NCI-H2107 treated with DMSO at 0.1 percent for 48 hours (cell line): Measurements from ENCODE around the gene ESYT2.

Experiments
- DNase-seq: peaks from one replicate; lab custom pipeline; 2025; ENCODE audit not compliant: unreplicated experiment; lab: John Stamatoyannopoulos, UW

The ESYT2 gene

DNA sequence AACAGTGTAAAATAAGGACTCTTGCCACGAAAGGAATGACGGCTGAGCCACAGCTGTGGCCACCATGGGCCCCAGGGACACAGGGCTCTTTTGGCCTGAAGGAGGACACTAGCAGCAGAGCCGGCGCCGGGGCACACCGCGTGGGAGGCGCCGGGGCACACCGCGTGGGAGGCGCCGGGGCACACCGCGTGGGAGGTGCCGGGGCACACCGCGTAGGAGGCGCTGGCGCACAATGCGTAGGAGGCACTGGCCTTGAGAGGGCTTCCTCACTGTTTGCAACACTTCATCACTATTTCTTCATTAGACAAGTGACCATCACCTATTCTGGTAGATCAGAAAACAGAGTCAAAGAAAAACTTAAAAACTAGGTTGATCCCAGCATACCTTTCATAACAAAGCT, 23.4 kb downstream of the ESYT2 start:
- no peak for DNase-seq

DNA sequence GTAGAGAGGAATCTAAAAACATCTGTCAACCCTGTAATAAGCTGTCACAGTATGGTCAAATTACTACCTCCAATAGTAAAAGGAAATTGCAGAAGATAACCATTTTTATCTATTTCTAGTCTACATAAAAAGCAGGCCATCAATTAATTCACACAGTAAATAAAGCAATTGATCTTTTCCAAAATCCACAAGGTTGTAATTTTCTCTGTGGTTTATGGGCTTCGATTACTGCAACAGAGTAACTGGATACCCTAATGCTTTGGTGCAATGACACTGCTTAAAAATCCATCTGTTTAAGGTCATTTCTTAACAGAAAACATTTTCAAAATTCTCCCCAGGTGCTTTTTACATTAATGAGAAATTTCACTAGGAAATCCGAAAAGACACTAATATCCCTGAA, 23.9 kb downstream of the ESYT2 start:
- no peak for DNase-seq

DNA sequence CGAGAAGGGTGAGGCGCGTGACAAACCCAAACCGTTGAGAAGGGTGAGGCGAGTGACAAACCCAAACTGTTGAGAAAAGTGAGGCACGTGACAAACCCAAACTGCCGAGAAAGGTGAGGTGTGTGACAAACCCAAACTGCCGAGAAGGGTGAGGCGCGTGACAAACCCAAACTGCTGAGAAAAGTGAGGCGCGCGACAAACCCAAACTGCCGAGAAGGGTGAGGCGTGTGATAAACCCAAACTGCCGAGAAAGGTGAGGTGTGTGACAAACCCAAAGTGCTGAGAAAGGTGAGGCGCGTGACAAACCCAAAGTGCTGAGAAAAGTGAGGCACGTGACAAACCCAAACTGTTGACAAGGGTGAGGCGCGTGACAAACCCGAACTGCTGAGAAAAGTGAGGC, 25.0 kb downstream of the ESYT2 start:
- DNase-seq, result no peak

DNA sequence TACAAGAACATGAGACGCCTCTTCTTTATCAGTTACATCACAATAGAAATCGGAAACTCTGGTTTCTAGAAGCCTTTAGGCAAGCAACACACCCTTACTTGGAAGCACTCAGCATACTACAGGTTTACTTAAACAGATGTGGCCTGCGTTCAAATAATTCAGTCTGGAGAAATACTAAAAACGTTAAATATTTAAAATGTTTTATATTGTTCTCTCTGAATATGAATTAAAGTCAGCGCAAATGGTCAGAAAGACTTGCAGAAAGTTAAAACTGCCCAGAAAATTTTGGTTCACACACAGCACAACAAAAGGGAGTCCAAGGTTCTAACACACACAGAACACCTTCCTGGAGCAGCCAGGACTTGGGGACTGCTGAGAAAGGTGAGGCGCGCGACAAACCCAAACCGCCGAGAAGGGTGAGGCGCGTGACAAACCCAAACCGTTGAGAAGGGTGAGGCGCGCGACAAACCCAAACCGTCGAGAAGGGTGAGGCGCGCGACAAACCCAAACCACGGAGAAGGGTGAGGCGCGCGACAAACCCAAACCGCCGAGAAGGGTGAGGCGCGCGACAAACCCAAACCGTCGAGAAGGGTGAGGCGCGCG, 25.8 kb downstream of the ESYT2 start:
- no peak for DNase-seq

DNA sequence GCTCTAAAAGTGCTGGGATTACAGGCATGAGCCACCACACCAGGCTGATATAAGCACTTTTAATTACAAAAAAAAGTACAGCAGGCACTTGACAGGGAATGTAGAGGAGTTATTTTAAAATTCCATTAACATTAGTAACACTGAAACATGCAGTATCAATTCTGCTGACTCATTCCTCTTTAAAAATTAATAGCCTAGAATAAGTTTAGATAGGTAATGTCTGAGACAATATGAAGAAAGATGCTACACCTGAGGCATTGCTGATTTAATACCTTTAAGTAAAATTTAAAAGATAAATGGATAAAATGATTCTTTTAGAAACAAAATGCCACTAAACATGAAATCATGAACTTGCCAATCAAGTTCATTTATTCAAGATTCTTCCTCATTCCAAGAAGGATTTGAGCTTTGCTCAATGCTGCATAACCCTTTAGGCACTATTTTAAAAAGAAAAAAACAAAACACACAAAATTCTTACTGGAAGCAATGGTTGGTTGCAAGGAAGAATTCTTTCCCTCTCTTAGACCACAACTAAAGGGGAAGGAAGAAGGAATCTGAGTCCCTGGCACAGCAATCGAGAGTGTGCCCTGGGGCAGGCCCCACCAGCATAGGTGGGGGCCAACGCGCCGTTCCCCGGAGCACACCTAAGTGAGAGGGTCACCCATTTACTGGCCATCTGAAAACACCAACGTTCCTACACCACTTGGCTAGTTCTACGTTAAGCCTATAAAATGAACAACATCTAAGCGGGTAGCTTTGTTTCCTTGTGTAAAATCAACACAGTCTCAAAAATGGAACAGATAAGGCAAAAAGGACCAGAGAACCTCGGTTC, 26.6 kb downstream of the ESYT2 start:
- no peak for DNase-seq

DNA sequence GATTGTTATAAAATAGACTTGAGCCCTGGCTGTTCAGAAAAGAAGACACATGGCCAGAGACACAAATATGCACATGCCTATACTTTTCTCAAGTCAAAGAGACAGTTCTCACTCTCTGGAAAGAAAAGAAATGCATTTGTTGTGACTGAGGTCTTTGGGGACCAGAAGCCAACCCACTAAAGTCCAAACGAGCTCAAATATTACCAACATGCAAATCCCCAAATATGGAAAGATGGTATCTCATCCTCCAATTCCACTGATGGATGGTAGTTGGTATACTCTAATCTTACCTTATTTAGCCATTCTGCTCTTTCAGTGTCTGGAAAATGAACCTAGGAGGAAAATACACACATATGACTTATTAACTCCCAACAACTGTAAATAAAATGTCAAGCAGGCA, 30.6 kb downstream of the ESYT2 start:
- DNase-seq, result no peak

DNA sequence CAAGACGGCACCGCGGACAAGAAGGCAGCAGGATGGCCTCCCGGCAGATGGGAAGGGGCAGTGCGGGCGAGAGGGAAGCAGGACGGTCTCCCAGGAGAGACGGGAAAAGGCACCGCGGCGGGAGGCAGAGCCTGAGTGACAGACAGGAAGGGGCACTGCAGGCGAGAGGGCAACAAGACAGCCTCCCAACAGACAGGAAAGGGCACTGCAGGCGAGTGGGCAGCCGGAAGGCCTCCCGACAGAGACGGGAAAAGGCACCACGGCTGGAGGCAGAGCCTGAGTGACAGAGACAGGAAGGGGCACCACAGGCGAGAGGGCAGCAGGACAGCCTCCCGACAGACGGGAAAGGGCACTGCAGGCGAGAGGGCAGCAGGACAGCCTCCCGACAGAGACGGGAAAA, 32.6 kb downstream of the ESYT2 start:
- no peak for DNase-seq

DNA sequence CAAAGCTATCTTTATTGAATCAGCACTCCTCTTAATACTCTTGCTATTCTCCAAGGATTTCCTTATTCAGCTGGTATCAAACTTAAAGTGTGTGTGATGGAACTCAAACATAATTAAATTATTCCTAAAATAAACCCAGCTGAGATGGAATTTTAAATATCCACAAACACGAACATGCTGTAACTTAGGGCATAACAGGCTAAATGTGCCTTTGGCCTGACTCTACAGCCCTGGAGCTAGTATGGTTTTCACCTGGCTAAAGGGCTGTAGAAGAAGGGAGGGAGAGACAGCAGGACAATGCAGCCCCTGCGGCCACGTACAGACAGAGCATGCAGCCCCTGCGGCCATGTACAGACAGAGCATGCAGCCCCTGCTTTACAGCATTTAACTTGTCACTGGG, 34.0 kb downstream of the ESYT2 start:
- DNase-seq, result no peak

DNA sequence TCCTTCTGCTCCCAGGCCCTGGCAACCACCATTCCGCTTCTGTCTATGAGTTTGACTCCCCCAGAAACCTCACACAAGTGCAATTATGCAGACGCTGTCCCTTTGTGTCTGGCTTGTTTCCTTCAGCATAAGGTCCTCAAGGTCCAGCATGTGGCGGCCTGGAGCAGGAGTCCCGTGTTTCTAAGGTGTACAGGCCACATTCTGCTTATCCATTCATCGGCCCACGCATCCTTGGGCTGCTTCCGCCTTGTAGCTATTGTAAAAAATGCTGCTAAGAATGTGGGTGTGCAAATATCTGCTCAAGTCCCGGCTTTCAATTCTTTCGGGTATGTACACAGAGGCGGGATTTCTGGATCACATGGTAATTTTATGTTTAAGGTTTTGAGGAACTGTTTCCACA, 38.2 kb downstream of the ESYT2 start:
- no peak for DNase-seq

DNA sequence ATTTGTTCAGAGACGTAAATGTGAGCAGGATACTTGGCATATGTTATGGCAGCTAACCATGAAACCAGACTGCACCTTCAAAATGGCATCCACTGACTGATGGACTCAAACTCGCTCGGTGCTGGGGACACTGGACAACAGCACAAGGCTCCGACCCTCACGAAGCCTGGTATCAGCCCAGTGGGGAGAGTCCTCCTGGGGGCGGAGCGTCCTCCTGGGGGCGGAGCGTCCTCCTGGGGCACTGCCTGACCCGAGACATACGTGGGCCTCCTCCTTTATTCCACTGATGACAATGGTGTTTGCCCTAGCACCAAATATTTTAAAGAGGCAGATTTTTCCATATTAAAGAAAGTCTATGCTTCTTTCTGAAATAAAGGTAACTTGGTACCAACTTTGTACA, 39.5 kb downstream of the ESYT2 start:
- DNase-seq, result no peak

DNA sequence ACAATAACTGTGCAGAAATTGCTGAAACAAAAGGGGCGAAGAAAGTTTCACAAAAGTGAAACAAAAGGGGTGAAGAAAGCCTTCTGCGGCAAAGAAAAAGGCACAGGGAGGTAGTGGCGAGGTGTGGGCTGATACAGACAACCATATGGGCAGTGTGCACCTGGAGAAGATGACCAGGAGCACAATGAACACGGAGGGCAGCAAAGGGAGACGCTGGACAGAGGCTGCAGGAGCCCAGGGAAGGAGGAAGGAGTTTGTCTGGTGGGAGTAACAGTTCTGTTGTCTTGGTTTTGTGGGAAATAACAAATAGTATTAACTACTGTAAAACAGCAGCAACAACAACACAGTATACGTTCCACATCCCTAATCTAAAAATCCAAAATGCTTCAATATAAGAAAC, 42.4 kb downstream of the ESYT2 start:
- no peak for DNase-seq

DNA sequence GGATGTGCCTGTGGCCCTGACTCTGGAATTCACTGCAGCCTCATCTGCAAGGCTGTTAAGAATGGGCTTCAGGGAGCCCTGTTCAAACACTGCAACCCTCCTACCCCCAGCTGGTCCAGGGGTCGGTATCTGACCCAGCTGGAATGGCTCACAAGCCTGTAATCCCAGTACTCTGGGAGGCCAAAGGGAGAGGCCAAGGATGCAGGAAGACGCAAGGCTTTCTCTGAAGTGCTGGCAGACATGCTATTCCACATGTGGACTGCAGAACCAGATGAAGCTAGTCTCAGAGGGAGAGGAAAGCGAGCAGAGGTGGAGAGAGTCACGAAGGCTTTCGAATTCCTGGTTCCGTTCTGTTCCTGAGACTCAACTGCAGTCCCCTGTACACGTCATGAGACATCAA, 45.0 kb downstream of the ESYT2 start:
- DNase-seq, result no peak

DNA sequence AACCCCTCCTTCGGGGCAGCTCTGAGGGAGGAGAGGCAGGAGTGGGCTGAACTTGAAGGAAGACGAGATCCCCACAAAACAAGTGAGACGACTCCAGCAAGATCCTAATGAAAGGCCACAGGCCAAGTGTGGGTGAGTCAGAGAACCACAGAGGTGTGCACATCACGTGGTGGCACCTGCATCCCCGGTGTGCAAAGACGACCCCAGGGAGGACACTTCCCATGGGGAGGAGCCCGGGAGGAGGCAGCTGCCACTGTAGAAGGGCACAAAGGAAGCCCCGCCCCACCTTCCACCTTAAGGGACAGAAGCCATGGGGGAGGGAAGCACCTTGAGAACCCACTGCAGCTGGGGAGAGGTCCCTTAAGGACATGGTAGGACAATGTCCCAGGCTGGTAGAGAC, 45.7 kb downstream of the ESYT2 start:
- no peak for DNase-seq

DNA sequence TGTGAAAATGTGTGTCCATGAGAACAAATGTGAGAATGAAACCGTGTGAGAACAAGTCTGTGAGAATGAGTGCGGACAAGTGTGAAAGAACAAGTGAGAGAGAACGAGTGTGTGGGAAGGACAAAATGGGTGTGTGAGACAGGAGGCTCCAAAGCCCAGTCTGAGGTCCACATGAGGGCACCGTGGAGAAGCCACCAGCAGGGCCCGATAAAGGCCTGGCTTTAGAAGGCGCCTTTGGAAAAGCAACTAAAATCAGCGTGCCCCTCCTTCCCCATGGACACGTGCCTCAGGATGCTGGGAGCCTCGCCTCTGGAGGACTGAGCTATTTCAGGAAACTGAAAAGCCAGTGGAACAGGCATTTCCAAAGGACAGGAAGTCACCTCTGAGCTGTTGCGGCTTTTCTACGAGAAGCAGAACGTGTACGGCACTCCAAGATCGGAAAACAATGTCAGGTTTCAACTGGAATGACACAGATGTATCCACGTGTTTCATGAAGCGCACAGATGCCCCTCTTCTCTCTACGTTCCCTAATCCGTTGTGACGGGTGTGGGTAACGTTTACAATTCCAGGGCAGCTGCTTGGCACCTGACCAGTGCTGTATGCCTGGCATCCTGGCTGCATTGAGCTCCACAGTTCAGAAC, 46.4 kb downstream of the ESYT2 start:
- DNase-seq, result no peak

DNA sequence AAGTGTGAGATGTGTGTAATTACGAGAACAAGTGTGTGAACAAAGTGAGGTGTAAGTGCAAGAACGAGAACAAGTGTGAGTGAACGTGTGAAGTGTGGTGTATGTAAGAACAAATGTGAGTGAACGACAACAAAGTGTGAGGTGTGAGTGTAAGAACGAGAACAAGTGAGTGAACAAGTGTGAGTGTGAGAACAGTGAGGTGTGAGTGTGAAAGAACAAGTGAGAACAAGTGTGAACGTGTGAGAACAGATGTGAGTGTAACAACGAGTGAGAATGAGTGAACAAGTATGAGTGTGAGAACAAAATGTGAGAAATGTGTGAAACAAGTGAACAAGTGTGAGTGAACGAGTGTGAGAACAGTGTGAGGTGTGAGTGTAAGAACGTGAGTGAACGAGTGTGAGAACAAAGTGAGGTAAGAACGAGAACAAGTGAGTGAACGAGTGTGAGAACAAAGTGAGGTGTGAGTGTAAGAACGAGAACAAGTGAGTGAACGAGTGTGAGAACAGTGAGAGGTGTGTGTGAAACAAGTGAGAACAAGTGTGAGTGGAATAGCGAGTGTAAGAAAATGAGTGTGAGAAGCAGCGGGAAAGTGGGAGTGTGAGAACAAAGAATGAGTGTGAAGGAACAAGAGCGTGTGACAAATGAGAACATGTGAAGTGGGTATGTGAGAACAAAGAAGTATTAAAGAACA, 47.2 kb downstream of the ESYT2 start:
- no peak for DNase-seq

DNA sequence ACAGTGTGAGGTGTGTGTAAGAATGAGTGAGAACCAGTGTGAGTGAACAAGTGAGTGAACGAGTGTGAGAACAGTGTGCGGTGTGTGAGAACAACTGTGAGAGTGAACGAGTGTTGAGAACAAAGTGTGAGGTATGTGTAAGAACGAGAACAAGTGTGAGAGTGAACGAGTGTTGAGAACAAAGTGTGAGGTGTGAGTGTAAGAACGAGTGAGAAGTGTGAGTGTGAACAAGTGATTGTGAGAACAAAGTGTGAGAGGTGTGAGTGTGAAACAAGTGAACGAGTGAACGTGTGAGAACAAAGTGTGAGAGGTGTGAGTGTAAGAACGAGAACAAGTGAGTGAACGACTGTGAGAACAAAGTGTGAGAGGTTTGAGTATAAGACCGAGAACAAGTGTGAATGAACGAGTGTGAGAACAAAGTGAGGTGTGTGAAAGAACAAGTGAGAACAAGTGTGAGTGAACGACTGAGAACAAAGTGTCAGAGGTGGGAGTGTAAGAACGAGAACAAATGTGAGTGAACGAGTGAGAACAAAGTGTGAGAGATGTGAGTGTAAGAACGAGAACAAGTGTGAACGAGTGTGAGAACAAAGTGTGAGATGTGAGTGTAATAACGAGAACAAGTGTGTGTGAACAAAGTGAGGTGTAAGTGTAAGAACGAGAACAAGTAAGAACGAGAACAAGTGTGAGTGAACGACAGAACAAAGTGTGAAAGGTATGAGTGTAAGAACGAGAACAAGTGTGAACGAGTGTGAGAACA, 47.9 kb downstream of the ESYT2 start:
- no peak for DNase-seq

DNA sequence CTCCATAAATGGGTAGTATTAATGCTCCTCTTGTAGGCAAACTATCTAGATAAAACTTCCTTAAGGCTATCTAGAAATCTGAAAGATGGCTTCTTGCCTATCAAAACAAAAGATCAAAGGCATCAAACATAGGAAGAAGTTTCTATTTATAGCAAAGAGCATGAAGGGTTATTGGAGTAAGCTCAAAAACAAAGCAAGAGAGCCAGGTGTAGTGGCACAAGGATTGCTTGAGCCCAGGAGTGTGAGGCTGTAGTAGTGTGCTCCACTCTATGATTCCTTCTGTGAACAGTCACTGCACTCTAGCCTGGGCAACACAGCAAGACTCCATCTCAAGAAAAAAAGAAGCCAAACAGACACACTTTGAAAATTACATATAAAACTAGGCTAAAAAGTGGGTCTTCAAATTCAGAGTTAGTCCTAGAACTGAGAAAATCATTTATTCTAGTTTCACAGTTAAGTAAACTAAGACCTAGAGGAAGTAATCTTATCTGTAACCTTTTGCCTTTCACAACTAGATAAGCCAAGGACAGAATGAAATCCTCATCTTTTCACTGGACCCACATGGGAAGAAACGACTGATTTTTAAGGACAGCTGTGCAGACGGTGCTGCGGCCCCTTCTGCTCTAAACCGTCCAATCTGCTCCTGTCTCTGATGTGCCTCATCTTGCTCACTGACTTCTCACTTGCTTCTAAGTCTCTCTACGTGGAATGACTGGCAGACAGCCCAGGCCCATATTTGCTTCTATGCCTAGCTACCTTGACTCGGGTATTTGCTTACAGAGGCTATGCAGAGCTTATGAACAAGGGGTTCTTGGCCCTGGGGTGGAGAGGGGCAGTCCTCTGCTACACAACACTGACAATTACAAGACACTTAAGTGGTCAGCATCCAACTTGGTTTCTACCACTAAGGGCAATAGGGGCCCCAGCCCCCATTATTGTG, 50.0 kb downstream of the ESYT2 start:
- DNase-seq, result no peak

DNA sequence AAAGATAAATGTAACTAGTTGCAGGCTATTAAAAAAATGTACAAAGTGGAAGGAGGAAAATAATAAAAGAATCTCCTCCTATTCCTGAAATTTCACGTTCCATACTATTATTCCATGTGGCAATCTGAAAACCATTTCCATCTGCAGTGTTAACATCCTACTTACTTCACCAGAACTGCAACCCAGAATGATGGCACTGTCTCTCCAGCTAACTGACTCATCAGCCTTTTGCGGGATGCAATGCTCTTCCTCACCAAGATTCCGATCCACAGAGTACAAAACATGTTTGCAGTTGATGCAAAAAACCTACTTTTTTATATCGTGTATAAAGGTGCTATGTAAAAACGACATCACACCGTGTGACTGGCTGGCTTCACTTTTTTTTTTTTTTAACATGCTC, 50.8 kb downstream of the ESYT2 start:
- no peak for DNase-seq

DNA sequence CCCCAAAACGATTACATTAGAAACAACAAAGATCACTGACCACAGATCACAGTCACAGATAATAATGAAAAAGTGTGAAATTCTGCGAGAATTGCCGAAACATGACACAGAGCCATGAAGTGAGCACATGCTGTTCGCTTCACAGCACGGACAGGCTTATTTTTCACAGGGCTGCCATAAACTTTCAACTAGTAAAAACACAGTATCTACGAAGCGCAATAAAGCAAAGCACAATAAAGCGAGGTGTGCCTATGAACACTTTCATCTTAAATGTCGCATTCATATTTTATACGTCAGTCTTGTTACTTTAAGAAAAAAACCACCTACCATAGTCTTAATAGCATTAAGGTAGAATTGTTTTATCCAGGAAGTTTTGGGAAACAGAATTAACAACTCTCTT, 51.5 kb downstream of the ESYT2 start:
- no peak for DNase-seq

DNA sequence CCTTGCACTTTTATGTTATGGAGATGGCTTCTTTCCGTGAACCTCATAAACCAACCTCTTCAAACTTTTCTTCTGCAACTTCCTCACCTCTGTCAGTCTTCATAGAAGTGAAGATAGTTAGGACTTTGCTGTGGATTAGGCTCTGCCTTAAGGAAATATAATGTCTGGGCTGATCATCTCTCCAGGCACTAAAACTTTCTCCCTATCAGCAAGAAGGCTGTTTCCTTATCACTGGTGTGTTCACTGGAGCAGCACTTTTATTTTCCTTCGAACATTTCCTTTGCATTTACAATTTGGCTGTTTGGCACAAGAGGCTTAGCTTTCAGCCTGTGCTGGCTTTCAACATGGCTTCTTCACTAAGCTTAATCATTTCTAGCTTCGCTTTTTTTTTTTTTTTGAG, 52.8 kb downstream of the ESYT2 start:
- no peak for DNase-seq
